Spleen (tissue), 7 donors: ENCODE results near the gene NRXN3.

Experiments used
- POLR2A ChIP-seq, 3 donors: fragments of 450-650 bp; IDR thresholded peaks; one replicate each; pipeline ENCODE4 v1.5.1; 2017; ENCODE audit warnings: antibody characterized with exemption in 3 of 3, mild to moderate bottlenecking in 1 of 3
- POLR2AphosphoS5 ChIP-seq, 3 donors: sonication (generic); formaldehyde crosslinking; IDR thresholded peaks; one replicate each; pipeline ENCODE4 v1.5.1; 2017; ENCODE audit warnings: antibody characterized with exemption in 3 of 3
- TF ChIP-seq, protein P1 (sequence below), 11 experiments: fragments of 200-600 bp in 7 of 11; fragments of 450-650 bp in 4 of 11; sonication (generic) in 4 of 11; IDR thresholded peaks in 8 of 11; conservative IDR thresholded peaks in 3 of 11; 1 replicate in 7 of 11; 2 replicates in 4 of 11; pipeline versions ENCODE4 v1.4.0 to v1.8.0; 2016 to 2021; ENCODE audit warnings: antibody characterized with exemption in 11 of 11, inconsistent platforms in 4 of 11, mild to moderate bottlenecking in 1 of 11
- donor health status: DM: no; HTN: no; CAD: no; lungs with moderate emphysema.
- donor health status: DM: no; HTN: no; CAD: no.
- donor health status: DM: no; HTN: no; CAD: no.

DNA sequence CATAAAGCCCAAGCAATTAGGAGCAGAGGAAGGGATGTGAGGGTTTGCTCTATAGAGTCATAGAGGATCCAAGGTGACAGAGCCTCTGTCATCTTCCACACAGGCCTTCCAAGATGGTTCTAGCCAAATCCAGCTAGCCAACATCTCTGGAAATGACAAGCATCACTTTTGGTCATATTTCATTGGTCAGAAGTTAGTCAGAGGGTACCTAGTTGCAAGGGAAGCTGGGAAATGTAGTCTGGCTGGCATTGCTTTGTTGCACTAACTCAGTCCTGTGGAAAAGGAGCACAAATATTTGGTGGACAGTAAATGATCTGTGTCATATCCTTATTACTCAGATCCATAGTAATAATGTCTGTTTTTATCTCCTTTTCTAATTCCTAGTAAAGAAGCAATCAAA, 715.7 kb downstream of the NRXN3 start:
- TF ChIP-seq, protein P1, sequence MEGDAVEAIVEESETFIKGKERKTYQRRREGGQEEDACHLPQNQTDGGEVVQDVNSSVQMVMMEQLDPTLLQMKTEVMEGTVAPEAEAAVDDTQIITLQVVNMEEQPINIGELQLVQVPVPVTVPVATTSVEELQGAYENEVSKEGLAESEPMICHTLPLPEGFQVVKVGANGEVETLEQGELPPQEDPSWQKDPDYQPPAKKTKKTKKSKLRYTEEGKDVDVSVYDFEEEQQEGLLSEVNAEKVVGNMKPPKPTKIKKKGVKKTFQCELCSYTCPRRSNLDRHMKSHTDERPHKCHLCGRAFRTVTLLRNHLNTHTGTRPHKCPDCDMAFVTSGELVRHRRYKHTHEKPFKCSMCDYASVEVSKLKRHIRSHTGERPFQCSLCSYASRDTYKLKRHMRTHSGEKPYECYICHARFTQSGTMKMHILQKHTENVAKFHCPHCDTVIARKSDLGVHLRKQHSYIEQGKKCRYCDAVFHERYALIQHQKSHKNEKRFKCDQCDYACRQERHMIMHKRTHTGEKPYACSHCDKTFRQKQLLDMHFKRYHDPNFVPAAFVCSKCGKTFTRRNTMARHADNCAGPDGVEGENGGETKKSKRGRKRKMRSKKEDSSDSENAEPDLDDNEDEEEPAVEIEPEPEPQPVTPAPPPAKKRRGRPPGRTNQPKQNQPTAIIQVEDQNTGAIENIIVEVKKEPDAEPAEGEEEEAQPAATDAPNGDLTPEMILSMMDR (IDR thresholded peaks at IDR 0.05 in 8 of 11, conservative IDR thresholded peaks at IDR 0.05 in 3 of 11) = no peak
- no peak for TF ChIP-seq POLR2AphosphoS5 (IDR thresholded peaks at IDR 0.05)
- no peak for TF ChIP-seq POLR2A (IDR thresholded peaks at IDR 0.05)
